SK-N-MC (cell line): ENCODE measurements around the gene PLCZ1.
"Not testable (repeated sequence)": the region's sequence is repeated elsewhere in the genome, so short reads cannot be mapped to it uniquely, and the experiment has no call there.

Experiments
- DNase-seq: peaks from one replicate; pipeline ENCODE4 v3.0.0-alpha.2; 2011; ENCODE audit warnings: low read depth, low spot score
- H3K27ac ChIP-seq: fragments of 200-600 bp; sonication (generic); 2 replicates; pipeline ENCODE4 v1.5.1; 2016; ENCODE audit warnings: mixed run types
- H3K36me3 ChIP-seq: fragments of 200-600 bp; sonication (generic); 2 replicates; pipeline ENCODE4 v1.6.1; 2017; ENCODE audit warnings: antibody characterized with exemption, low read length, mixed read lengths; ENCODE audit not compliant: insufficient read depth
- H3K4me3 ChIP-seq: fragments of 200-600 bp; sonication (generic); 2 replicates; pipeline ENCODE4 v1.5.1; 2016
- H3K9ac ChIP-seq: fragments of 200-600 bp; sonication (generic); 2 replicates; pipeline ENCODE4 v1.8.0; 2017; ENCODE audit warnings: mixed run types, mixed read lengths; ENCODE audit not compliant: insufficient read length
- H3K9me3 ChIP-seq: fragments of 200-600 bp; sonication (generic); 2 replicates; pipeline ENCODE4 v1.6.1; 2017; ENCODE audit warnings: low read depth, mild to moderate bottlenecking, antibody characterized with exemption, low read length, moderate library complexity, mixed read lengths
- EZH2 ChIP-seq: fragments of 200-600 bp; sonication (generic); IDR thresholded peaks from one replicate; pipeline ENCODE4 v1.6.1; 2017; ENCODE audit warnings: antibody characterized with exemption
- FOXP2 ChIP-seq: optimal IDR thresholded peaks from 2 replicates; pipeline ENCODE3; 2011; ENCODE audit warnings: mild to moderate bottlenecking, moderate library complexity; ENCODE audit not compliant: insufficient read depth; ENCODE audit errors: extremely low read length, control extremely low read depth
- POLR2AphosphoS5 ChIP-seq: IDR thresholded peaks from 2 replicates; pipeline ENCODE4 v1.6.1; 2012; ENCODE audit warnings: mild to moderate bottlenecking, low read depth, low read length, borderline replicate concordance

The PLCZ1 gene

GRCh38 chr12:18720690-18721089, 17.1 kb downstream of the PLCZ1 start:
- no peak overlapping the region for H3K4me3 ChIP-seq
- no peak overlapping the region for H3K9ac ChIP-seq
- H3K27ac ChIP-seq, result no peak overlapping the region
- H3K9me3 ChIP-seq, result no peaks in the 10 kb centered on the region
- no peak for DNase-seq
- no peak for TF ChIP-seq FOXP2
- TF ChIP-seq POLR2AphosphoS5, result no peak
- TF ChIP-seq EZH2, result no peak
- H3K36me3 ChIP-seq, result no peaks in the 10 kb centered on the region

GRCh38 chr12:18719922-18720510, 17.8 kb downstream of the PLCZ1 start:
- Histone ChIP-seq H3K4me3 (no peak overlapping the region), H3K9ac (no peak overlapping the region), H3K36me3 (no peaks in the 10 kb centered on the region), H3K27ac (no peak overlapping the region), H3K9me3 (no peaks in the 10 kb centered on the region)
- DNase-seq, result no peak
- TF ChIP-seq POLR2AphosphoS5 (no peak), FOXP2 (no peak), EZH2 (no peak)

GRCh38 chr12:18718462-18718861, 19.4 kb downstream of the PLCZ1 start:
- no peak overlapping the region for H3K27ac ChIP-seq
- no peaks in the 10 kb centered on the region for H3K36me3 ChIP-seq
- no peak for TF ChIP-seq FOXP2
- TF ChIP-seq POLR2AphosphoS5, result no peak
- TF ChIP-seq EZH2, result no peak
- no peak overlapping the region for H3K4me3 ChIP-seq
- no peaks in the 10 kb centered on the region for H3K9me3 ChIP-seq
- no peak for DNase-seq
- no peak overlapping the region for H3K9ac ChIP-seq

GRCh38 chr12:18716236-18716635, 21.6 kb downstream of the PLCZ1 start:
- Histone ChIP-seq H3K9ac (no peak overlapping the region), H3K9me3 (no peaks in the 10 kb centered on the region), H3K4me3 (no peak overlapping the region), H3K27ac (no peak overlapping the region), H3K36me3 (no peaks in the 10 kb centered on the region)
- TF ChIP-seq FOXP2 (no peak), EZH2 (no peak), POLR2AphosphoS5 (no peak)
- no peak for DNase-seq

- DNase-seq, result no peak
- no peak overlapping the region for H3K4me3 ChIP-seq
- H3K9ac ChIP-seq, result no peak overlapping the region
- H3K36me3 ChIP-seq, result no peaks in the 10 kb centered on the region
- no peak overlapping the region for H3K27ac ChIP-seq
- TF ChIP-seq FOXP2 (no peak), EZH2 (no peak), POLR2AphosphoS5 (no peak)
- no peaks in the 10 kb centered on the region for H3K9me3 ChIP-seq
These were observed 31.0 kb downstream of the PLCZ1 start for GRCh38 chr12:18706798-18707197.

GRCh38 chr12:18703911-18704310, 33.9 kb downstream of the PLCZ1 start:
- H3K36me3 ChIP-seq, result no peaks in the 10 kb centered on the region
- H3K27ac ChIP-seq, result no peak overlapping the region
- no peak overlapping the region for H3K4me3 ChIP-seq
- DNase-seq, result no peak
- H3K9me3 ChIP-seq, result no peaks in the 10 kb centered on the region
- H3K9ac ChIP-seq, result no peak overlapping the region
- no peak for TF ChIP-seq FOXP2
- TF ChIP-seq POLR2AphosphoS5, result no peak
- TF ChIP-seq EZH2, result no peak

GRCh38 chr12:18703321-18703720, 34.5 kb downstream of the PLCZ1 start:
- no peaks in the 10 kb centered on the region for H3K9me3 ChIP-seq

GRCh38 chr12:18700271-18700670, 37.5 kb downstream of the PLCZ1 start:
- H3K36me3 ChIP-seq, result no peaks in the 10 kb centered on the region
- TF ChIP-seq POLR2AphosphoS5, result no peak
- TF ChIP-seq EZH2, result no peak
- TF ChIP-seq FOXP2, result no peak
- H3K9me3 ChIP-seq, result no peaks in the 10 kb centered on the region
- H3K9ac ChIP-seq, result no peak overlapping the region
- no peak overlapping the region for H3K4me3 ChIP-seq
- no peak for DNase-seq
- no peak overlapping the region for H3K27ac ChIP-seq

More at GRCh38 chr12:18703321-18703720, 34.5 kb downstream of the PLCZ1 start:
- H3K4me3 ChIP-seq, result no peak overlapping the region
- no peaks in the 10 kb centered on the region for H3K36me3 ChIP-seq
- no peak for DNase-seq
- H3K27ac ChIP-seq, result no peak overlapping the region
- TF ChIP-seq EZH2 (no peak), POLR2AphosphoS5 (no peak), FOXP2 (no peak)
- H3K9ac ChIP-seq, result no peak overlapping the region

- Histone ChIP-seq H3K9ac (no peak overlapping the region), H3K4me3 (no peak overlapping the region), H3K36me3 (no peaks in the 10 kb centered on the region), H3K27ac (no peak overlapping the region), H3K9me3 (no peaks in the 10 kb centered on the region)
- TF ChIP-seq EZH2 (no peak), POLR2AphosphoS5 (no peak), FOXP2 (no peak)
- no peak for DNase-seq
These were observed 40.7 kb downstream of the PLCZ1 start for GRCh38 chr12:18696971-18697602.

GRCh38 chr12:18693986-18694385, 43.8 kb downstream of the PLCZ1 start:
- not testable (repeated sequence) for H3K9ac ChIP-seq, DNase-seq, H3K27ac ChIP-seq, H3K9me3 ChIP-seq, H3K4me3 ChIP-seq, H3K36me3 ChIP-seq
